RWPE1 (cell line): ENCODE measurements around the gene ARID1B.

Experiments used
- CTCF ChIA-PET: fragments of 350-600 bp; sonication (Branson Sonifier 250); formaldehyde crosslinking; extraction: SDS; loops from one replicate; lab custom pipeline; 2021; lab: Yijun Ruan, JAX
- POLR2A ChIA-PET: fragments of 400-600 bp; formaldehyde crosslinking; extraction: SDS; loops from one replicate; lab custom pipeline; 2020; ENCODE audit warnings: antibody characterized with exemption; ENCODE audit not compliant: low non-redundant PET; lab: Yijun Ruan, JAX
- DNase-seq: peaks from one replicate; pipeline ENCODE4 v3.0.0; 2012; ENCODE audit warnings: low spot score
- H3K27ac ChIP-seq: fragments of 450-650 bp; 2 replicates; pipeline ENCODE4 v1.5.1; 2017
- CTCF ChIP-seq: fragments of 450-650 bp; conservative IDR thresholded peaks from 2 replicates; pipeline ENCODE4 v1.5.1; 2017; ENCODE audit warnings: low read depth, mild to moderate bottlenecking

Gene ARID1B

GRCh38 chr6:157096105-157096504 lies 318.9 kb downstream of the ARID1B start:
- no peak for TF ChIP-seq CTCF
- ChIA-PET POLR2A (no interaction called here), CTCF (interaction anchor here (0.6 to 0.7 kb wide), 2 partner anchors 12 to 16 kb away, joined by 3 to 4 read pairs; no protein-coding TSS in a partner anchor)
- H3K27ac ChIP-seq = no peak overlapping the region
- DNase-seq = no peak

- H3K27ac ChIP-seq = no peak overlapping the region
- CTCF ChIA-PET = interaction anchor here (0.6 kb wide), 1 partner anchor 11 kb away, joined by 3 read pairs; no protein-coding TSS in a partner anchor
- no peak for TF ChIP-seq CTCF
- DNase-seq = no peak
- POLR2A ChIA-PET = no interaction called here
Measured at GRCh38 chr6:157096522-157096921, 319.3 kb downstream of the ARID1B start.

- TF ChIP-seq CTCF = no peak
- POLR2A ChIA-PET = no interaction called here
- no peak overlapping the region for H3K27ac ChIP-seq
- DNase-seq = no peak
- CTCF ChIA-PET = no interaction called here
Measured at GRCh38 chr6:157097255-157097955, 320.2 kb downstream of the ARID1B start.

GRCh38 chr6:157098999-157099398 lies 321.8 kb downstream of the ARID1B start:
- ChIA-PET POLR2A (no interaction called here), CTCF (no interaction called here)
- H3K27ac ChIP-seq = no peak overlapping the region
- no peak for TF ChIP-seq CTCF
- no peak for DNase-seq

GRCh38 chr6:157099912-157100593 lies 322.9 kb downstream of the ARID1B start:
- no peak for TF ChIP-seq CTCF
- POLR2A ChIA-PET = no interaction called here
- no peak for DNase-seq
- CTCF ChIA-PET = interaction anchor here (0.5 to 0.7 kb wide), 2 partner anchors 12 to 147 kb away, joined by 3 read pairs; no protein-coding TSS in a partner anchor
- no peak overlapping the region for H3K27ac ChIP-seq

- H3K27ac ChIP-seq = no peak overlapping the region
- TF ChIP-seq CTCF = no peak
- POLR2A ChIA-PET = no interaction called here
- CTCF ChIA-PET = no interaction called here
- DNase-seq = no peak
Measured at GRCh38 chr6:157101166-157101565, 324.0 kb downstream of the ARID1B start.
